H9 (cell line): ENCODE results near the gene FREM2. TPM values are rescaled to one million over a fixed set of nuclear protein-coding genes. Genes with fewer than 3 reads are reported as not detected.

Experiments used
- DNase-seq: peaks from one replicate; pipeline ENCODE4 v3.0.0-alpha.2; 2017
- H2AFZ ChIP-seq: one replicate; pipeline ENCODE4 v1.6.1; 2013; ENCODE audit warnings: mild to moderate bottlenecking, low read length, control low read depth, moderate library complexity
- H2AK5ac ChIP-seq: 2 replicates; pipeline ENCODE4 v1.6.1; 2013; ENCODE audit warnings: low read length, control low read depth, mixed read lengths; ENCODE audit not compliant: insufficient read length
- H2BK120ac ChIP-seq: one replicate; pipeline ENCODE4 v1.6.1; 2013; ENCODE audit warnings: low read depth, mild to moderate bottlenecking, low read length, control low read depth, inconsistent platforms; ENCODE audit not compliant: poor library complexity, severe bottlenecking
- H2BK12ac ChIP-seq: 2 replicates; pipeline ENCODE4 v1.6.1; 2013; ENCODE audit warnings: low read length, control low read depth, mixed read lengths, low read depth; ENCODE audit not compliant: insufficient read length
- H2BK15ac ChIP-seq: 2 replicates; pipeline ENCODE4 v1.6.1; 2013; ENCODE audit warnings: low read depth, low read length, control low read depth
- H2BK20ac ChIP-seq: one replicate; pipeline ENCODE4 v1.6.1; 2013; ENCODE audit warnings: low read depth, mild to moderate bottlenecking, low read length, control low read depth, inconsistent platforms; ENCODE audit not compliant: poor library complexity, severe bottlenecking
- H2BK5ac ChIP-seq: 2 replicates; pipeline ENCODE4 v1.6.1; 2013; ENCODE audit warnings: low read length, control low read depth, mixed read lengths; ENCODE audit not compliant: insufficient read length
- H3K14ac ChIP-seq: 2 replicates; pipeline ENCODE4 v1.6.1; 2013; ENCODE audit warnings: low read length, control low read depth; ENCODE audit not compliant: insufficient read depth
- H3K18ac ChIP-seq: 2 replicates; pipeline ENCODE4 v1.6.1; 2013; ENCODE audit warnings: low read depth, mild to moderate bottlenecking, mixed read lengths, low read length, control low read depth; ENCODE audit not compliant: insufficient read length
- H3K23ac ChIP-seq: 2 replicates; pipeline ENCODE4 v1.6.1; 2013; ENCODE audit warnings: low read length, control low read depth, mixed read lengths, low read depth; ENCODE audit not compliant: insufficient read length
- H3K23me2 ChIP-seq: 2 replicates; pipeline ENCODE4 v1.6.1; 2013; ENCODE audit warnings: low read depth, mild to moderate bottlenecking, mixed read lengths, low read length, control low read depth; ENCODE audit not compliant: insufficient read length, poor library complexity, severe bottlenecking
- H3K27ac ChIP-seq: 2 replicates; pipeline ENCODE4 v1.5.1; 2013; ENCODE audit warnings: low read length, control low read depth, mixed read lengths, low read depth; ENCODE audit not compliant: insufficient read length
- H3K27me3 ChIP-seq: 2 replicates; pipeline ENCODE4 v1.6.1; 2013; ENCODE audit warnings: low read length, control low read depth, inconsistent platforms; ENCODE audit not compliant: insufficient read depth
- H3K4ac ChIP-seq: 2 replicates; pipeline ENCODE4 v1.6.1; 2013; ENCODE audit warnings: low read depth, mild to moderate bottlenecking, control low read depth, inconsistent platforms, low read length, moderate library complexity
- H3K4me1 ChIP-seq: 2 replicates; pipeline ENCODE4 v1.6.1; 2013; ENCODE audit warnings: low read length, control low read depth, inconsistent platforms; ENCODE audit not compliant: insufficient read depth
- H3K4me2 ChIP-seq: 2 replicates; pipeline ENCODE4 v1.6.1; 2013; ENCODE audit warnings: low read length, control low read depth, mixed read lengths; ENCODE audit not compliant: insufficient read length, insufficient read depth
- H3K56ac ChIP-seq: 2 replicates; pipeline ENCODE4 v1.6.1; 2013; ENCODE audit warnings: low read depth, mild to moderate bottlenecking, mixed read lengths, low read length, control low read depth; ENCODE audit not compliant: insufficient read length
- H3K79me1 ChIP-seq: 2 replicates; pipeline ENCODE4 v1.6.1; 2013; ENCODE audit warnings: low read depth, mild to moderate bottlenecking, moderate library complexity, low read length, control low read depth, inconsistent platforms; ENCODE audit not compliant: insufficient read depth, poor library complexity, severe bottlenecking
- H3K79me2 ChIP-seq: 2 replicates; pipeline ENCODE4 v1.6.1; 2013; ENCODE audit warnings: low read length, control low read depth, inconsistent platforms; ENCODE audit not compliant: insufficient read depth
- H3K9ac ChIP-seq: 2 replicates; pipeline ENCODE4 v1.6.1; 2013; ENCODE audit warnings: low read length, control low read depth, mixed read lengths; ENCODE audit not compliant: insufficient read length; ENCODE audit errors: extremely low read depth
- H3K9me3 ChIP-seq: one replicate; pipeline ENCODE4 v1.6.1; 2013; ENCODE audit warnings: low read depth, low read length, inconsistent platforms; ENCODE audit not compliant: control insufficient read depth
- H3T11ph ChIP-seq: one replicate; pipeline ENCODE4 v1.6.1; 2013; ENCODE audit warnings: mild to moderate bottlenecking, low read length, control low read depth, inconsistent platforms
- H4K20me1 ChIP-seq: one replicate; pipeline ENCODE4 v1.6.1; 2013; ENCODE audit not compliant: control insufficient read depth, insufficient read length, insufficient read depth
- H4K5ac ChIP-seq: 2 replicates; pipeline ENCODE4 v1.6.1; 2013; ENCODE audit warnings: low read depth, mild to moderate bottlenecking, mixed read lengths, low read length, control low read depth; ENCODE audit not compliant: insufficient read length
- H4K8ac ChIP-seq: replicated peaks from 2 replicates; pipeline ENCODE4 v1.6.1; 2013; ENCODE audit warnings: low read length, control low read depth, mixed read lengths, low read depth; ENCODE audit not compliant: insufficient read length
- H4K91ac ChIP-seq: 2 replicates; pipeline ENCODE4 v1.6.1; 2013; ENCODE audit warnings: low read depth, mild to moderate bottlenecking, moderate library complexity, mixed read lengths, low read length, control low read depth; ENCODE audit not compliant: insufficient read length
- H3K27ac Mint-ChIP-seq, 3 experiments: 2 replicates in 2 of 3; 3 replicates in 1 of 3; pipeline ENCODE4 v1.8.0; 2020 to 2021; ENCODE audit warnings: mixed read lengths in 3 of 3, mild to moderate bottlenecking in 1 of 3, moderate library complexity in 1 of 3
- H3K27me3 Mint-ChIP-seq: 2 replicates; pipeline ENCODE4 v1.8.0; 2021; ENCODE audit warnings: low read depth, mild to moderate bottlenecking, moderate library complexity, mixed read lengths
- H3K36me3 Mint-ChIP-seq, 3 experiments: 2 replicates in 2 of 3; 3 replicates in 1 of 3; pipeline ENCODE4 v1.8.0; 2020 to 2021; ENCODE audit warnings: low read depth in 3 of 3, mixed read lengths in 3 of 3; ENCODE audit not compliant: insufficient read depth in 1 of 3
- H3K4me1 Mint-ChIP-seq, 2 experiments: 2 replicates each; pipeline ENCODE4 v1.8.0; 2020; ENCODE audit warnings: mixed read lengths in 2 of 2
- H3K4me3 Mint-ChIP-seq, 2 experiments: 2 replicates in 1 of 2; 3 replicates in 1 of 2; pipeline ENCODE4 v1.8.0; 2020 to 2021; ENCODE audit warnings: mild to moderate bottlenecking in 2 of 2, mixed read lengths in 2 of 2, moderate library complexity in 1 of 2
- H3K9me3 Mint-ChIP-seq, 2 experiments: 2 replicates in 1 of 2; 3 replicates in 1 of 2; pipeline ENCODE4 v1.8.0; 2020; ENCODE audit warnings: mild to moderate bottlenecking in 2 of 2, mixed read lengths in 2 of 2, moderate library complexity in 1 of 2
- CTCF ChIP-seq: fragments of 200-600 bp; sonication (generic); conservative IDR thresholded peaks from 3 replicates; pipeline ENCODE4 v1.8.0; 2021; ENCODE audit warnings: antibody characterized with exemption, mild to moderate bottlenecking
- WGBS: extraction: QIAGEN DNeasy Blood & Tissue Kit; methylation state at CpG from one replicate; pipeline ENCODE4 v1.1.7; 2013; ENCODE audit warnings: missing lambda C conversion rate, low lambda C conversion rate, mixed read lengths; ENCODE audit not compliant: insufficient read length; ENCODE audit errors: extremely low coverage; 5-methylcytosine and 5-hydroxymethylcytosine counted together
- total RNA-seq: library from RNA; stranded (reverse); gene quantifications from 2 replicates; pipeline ENCODE4 v1.2.1, GENCODE V29; 2021

FREM2 gene
- total RNA-seq, 1 experiment from 2014 or later, result 16.0 TPM

DNA sequence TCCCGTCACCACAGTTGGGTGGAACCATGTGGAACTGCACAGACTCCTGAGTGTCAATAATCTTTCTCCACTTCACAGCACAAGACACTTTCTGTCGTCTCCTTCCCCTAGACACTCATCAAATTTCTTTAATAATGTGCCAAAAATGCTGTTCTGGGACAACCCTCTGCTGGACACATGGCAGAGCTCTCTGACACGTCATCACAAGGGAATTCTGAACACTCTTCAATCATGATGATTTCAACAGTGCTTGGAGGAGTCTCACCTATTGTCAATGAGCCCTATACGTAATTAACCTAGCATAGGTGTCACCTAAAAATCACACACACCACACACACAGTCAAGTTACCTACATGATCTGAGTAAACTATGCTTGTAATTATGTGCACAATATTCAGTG, 162.4 kb downstream of the FREM2 start:
- Mint-ChIP-seq H3K27me3 (no peaks in the 10 kb centered on the region), H3K27ac (no peak overlapping the region), H3K36me3 (peaks cover 6 to 14% (median 14%) of the 10 kb centered on the region in 3 experiments; a peak in 6 of 7 replicates), H3K9me3 (no peaks in the 10 kb centered on the region), H3K4me1 (0 out of 4 replicates have a peak, but pooled peaks cover 0 to 2% of the 10 kb centered on the region in 2 experiments), H3K4me3 (no peak overlapping the region)
- H3K4ac ChIP-seq, result no peak overlapping the region
- H3K9ac ChIP-seq, result no peak overlapping the region
- H3K27me3 ChIP-seq, result no peaks in the 10 kb centered on the region
- no peak overlapping the region for H2AFZ ChIP-seq
- H3K23me2 ChIP-seq, result no peaks in the 10 kb centered on the region
- TF ChIP-seq CTCF, result no peak
- H3K4me2 ChIP-seq, result no peak overlapping the region
- no peak overlapping the region for H4K8ac ChIP-seq
- no peak overlapping the region for H4K91ac ChIP-seq
- no peaks in the 10 kb centered on the region for H3K79me2 ChIP-seq
- 0 out of 2 replicates have a peak, but pooled peaks cover 2% of the 10 kb centered on the region for H3K4me1 ChIP-seq
- no peak overlapping the region for H3K23ac ChIP-seq
- H3T11ph ChIP-seq, result no peak overlapping the region
- H2BK120ac ChIP-seq, result no peak overlapping the region
- H2BK20ac ChIP-seq, result no peak overlapping the region
- H3K14ac ChIP-seq, result no peak overlapping the region
- no peak overlapping the region for H3K27ac ChIP-seq
- no peak overlapping the region for H3K18ac ChIP-seq
- DNase-seq, result no peak
- no peak overlapping the region for H4K5ac ChIP-seq
- H2AK5ac ChIP-seq, result no peak overlapping the region
- no peaks in the 10 kb centered on the region for H3K79me1 ChIP-seq
- no peaks in the 10 kb centered on the region for H3K9me3 ChIP-seq
- no peak overlapping the region for H2BK12ac ChIP-seq
- no CpG with 5 or more reads among the region's 4 CpGs for WGBS
- no peaks in the 10 kb centered on the region for H4K20me1 ChIP-seq
- no peak overlapping the region for H3K56ac ChIP-seq
- no peak overlapping the region for H2BK15ac ChIP-seq
- no peak overlapping the region for H2BK5ac ChIP-seq
